ENCODE data around the gene RASAL2.

DNA sequence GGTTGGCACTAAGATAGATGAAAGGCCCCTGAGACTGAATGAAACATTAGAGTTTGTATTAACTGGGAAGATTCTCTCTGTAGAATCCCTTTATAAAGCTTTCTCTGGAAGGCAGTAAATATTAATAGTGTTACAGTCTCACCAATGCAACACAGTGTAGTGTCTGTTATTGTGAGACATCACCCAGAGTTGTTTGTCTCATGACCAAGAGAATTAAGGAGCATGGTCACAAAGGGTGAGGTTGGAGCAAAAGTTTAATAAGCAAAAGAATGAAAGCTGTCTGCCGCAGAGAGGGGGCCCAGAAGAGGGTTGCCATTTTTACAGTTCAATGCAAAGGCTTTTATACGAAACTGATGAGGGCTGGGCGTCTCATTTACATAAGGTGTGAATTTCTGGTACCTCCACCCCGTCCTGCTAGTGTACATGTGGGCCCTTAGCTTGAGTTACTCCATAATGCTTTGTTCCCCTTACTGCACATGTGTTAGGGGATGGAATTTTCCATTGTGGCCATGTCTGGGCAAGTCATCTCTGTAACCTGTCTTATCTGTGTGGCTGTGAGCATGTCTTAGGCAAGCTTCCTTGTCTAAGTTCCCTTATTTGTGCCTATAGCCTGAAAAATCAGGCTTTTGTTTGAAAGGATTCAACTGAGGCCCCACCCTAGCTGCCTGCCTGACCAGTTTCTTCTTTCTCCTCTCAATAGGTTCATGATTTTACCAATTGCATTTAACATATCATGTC lies 184.1 kb downstream of the RASAL2 start:
- TF ChIP-seq POLR2A (IDR thresholded peaks at IDR 0.05) = no peak
- TF ChIP-seq, protein P1, sequence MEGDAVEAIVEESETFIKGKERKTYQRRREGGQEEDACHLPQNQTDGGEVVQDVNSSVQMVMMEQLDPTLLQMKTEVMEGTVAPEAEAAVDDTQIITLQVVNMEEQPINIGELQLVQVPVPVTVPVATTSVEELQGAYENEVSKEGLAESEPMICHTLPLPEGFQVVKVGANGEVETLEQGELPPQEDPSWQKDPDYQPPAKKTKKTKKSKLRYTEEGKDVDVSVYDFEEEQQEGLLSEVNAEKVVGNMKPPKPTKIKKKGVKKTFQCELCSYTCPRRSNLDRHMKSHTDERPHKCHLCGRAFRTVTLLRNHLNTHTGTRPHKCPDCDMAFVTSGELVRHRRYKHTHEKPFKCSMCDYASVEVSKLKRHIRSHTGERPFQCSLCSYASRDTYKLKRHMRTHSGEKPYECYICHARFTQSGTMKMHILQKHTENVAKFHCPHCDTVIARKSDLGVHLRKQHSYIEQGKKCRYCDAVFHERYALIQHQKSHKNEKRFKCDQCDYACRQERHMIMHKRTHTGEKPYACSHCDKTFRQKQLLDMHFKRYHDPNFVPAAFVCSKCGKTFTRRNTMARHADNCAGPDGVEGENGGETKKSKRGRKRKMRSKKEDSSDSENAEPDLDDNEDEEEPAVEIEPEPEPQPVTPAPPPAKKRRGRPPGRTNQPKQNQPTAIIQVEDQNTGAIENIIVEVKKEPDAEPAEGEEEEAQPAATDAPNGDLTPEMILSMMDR (IDR thresholded peaks at IDR 0.05) = no peak
- no peak for TF ChIP-seq POLR2AphosphoS5 (IDR thresholded peaks at IDR 0.05)

Measured in suprapubic skin (tissue), 4 donors.